Measurements from ENCODE around the gene SCGB3A2.

SCGB3A2 gene

DNA sequence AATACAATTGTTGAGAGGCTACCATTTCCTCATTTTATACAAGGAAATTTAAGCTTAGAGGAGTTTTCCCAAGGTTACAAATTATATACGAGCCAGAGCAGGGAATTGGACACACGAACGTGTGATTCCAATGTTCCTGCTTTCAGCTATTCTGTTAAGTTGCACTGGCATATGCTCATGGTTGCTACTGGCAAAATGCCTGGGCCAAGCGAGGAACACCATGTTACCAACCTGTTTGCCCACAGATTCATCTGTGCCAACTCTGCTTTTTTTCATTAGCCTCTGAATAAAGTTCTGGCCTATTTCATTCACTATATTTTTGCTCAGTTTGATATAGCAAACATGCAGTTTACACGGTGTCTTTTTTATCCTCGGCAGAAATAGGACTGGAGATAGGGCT, 32.9 kb downstream of the SCGB3A2 start:
- no peak for DNase-seq

DNA sequence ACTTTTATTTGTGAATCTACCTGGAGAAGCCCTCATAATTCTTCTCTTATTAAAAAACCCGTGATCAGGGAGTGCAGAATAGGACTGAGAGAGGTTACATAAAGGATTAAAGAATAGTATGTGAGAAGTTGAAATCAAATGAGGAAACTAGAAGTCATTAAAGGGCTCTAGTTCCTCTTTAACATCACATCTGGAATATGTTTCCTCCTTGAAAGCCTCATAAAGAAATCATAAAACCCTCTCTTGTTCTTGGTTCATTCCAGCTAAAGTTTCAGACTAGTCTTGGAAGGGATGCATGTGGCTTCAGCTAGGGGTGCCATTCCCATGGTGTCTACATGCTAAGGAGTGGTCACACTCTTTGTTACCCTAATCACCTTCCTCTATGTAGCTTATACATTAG, 33.5 kb downstream of the SCGB3A2 start:
- peak; percentile 30 for DNase-seq

DNA sequence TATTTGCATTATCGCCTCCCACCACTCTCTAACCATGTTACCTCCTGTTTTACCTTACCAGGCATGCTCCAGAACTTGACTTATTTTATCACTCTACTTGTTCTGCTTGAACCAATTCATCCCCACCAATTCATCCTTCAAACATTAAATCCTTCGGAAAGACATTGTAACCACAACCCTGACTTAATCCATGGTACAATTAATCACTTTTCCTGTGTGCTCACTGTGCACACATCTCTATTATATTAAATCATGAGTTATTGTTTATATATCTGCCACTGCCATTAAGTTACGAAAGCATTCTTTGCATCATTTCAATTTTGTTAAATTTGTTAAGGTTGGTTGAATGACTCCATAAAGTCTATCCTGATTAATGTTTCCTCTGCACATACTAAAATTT, 35.3 kb downstream of the SCGB3A2 start:
- no peak for DNase-seq

DNA sequence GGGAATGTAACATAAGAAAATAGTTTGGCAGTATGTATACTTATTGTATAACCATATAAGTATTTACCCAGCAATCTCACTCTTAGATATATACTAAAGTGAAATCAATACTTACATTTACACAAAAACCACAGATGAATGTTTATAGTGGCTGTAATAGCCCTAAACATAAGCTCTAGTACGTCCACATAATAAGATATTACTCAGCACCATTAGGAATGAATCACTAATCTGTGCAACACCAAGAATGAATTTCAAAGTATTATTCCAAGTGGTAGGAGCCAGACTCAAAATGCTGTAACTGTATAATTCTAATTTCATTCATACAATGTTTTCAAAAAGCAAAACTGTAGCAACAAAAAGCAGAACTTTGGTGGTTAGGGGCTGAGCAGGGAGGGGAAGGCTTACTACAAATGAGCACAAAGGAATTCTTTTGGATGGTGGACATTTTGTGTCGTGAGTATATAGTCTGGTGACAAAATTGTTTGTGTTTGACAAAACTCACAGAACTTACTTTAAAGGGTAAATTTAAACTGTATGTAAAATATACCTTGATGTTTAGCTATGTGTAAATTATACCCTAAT, 39.7 kb downstream of the SCGB3A2 start:
- no peak for DNase-seq

DNA sequence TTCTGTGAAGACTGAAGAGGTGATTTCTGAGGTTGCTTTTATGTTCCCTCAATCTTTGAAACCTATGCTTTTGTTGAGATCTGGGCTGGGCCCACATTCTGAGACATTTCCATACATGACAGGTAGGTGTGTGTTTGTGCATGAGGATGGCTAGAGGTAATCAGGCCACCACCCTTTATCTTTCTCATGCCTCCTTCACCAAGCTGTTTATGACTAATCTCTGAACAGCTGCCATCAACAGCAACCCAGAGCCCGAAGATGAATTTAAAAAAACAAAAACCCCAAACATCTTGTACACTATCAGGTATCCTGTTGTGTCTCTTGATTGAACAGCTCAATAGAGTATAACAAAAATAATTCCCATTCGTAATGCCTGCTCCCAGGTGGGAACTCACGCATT, 40.4 kb downstream of the SCGB3A2 start:
- DNase-seq: no peak

DNA sequence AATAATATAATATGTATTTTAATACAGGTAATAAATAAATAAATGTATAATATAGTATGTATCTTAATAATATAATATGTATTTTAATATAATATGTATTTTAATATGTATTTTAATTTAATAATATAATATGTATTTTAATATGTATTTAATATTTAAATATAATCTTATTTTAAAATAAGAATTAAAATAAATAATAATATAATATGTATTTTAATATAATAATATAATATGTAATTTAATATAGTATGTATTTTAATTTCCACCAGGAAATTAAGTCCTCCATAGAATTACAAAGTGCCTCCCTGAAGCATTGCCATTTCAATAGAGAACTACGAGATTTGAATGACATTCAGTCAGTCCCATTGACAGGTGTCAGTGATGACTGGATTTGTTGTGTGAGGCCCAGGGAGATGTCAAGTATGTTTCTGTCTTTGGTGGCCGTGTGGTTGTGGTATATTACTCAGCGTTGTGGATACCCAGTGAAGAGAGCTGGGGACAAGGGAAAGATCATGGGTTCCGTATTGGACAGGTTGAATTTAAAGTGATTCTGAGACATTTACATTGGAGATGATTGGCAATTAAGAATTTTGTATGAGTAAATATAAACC, 42.0 kb downstream of the SCGB3A2 start:
- no peak for DNase-seq

DNA sequence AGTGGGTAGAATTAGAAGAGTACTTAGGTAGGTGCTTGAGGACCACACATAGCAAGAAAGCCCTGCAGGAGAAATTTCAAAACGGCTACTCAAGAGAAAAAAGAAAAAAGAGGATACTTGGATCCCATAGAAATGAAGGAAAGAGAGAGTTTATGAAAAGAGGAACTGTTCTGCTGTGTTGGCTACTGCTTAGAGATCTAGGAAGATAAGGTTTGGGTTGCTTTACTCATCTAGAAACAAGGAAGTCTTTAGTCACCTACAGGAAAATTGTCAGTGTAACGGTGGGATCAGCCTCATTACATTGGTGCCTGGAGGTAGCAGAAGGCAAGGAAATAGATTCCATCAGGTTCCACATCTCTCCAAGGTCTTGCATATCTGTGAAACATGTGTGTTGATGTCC, 42.6 kb downstream of the SCGB3A2 start:
- peak; percentile 35 for DNase-seq

DNA sequence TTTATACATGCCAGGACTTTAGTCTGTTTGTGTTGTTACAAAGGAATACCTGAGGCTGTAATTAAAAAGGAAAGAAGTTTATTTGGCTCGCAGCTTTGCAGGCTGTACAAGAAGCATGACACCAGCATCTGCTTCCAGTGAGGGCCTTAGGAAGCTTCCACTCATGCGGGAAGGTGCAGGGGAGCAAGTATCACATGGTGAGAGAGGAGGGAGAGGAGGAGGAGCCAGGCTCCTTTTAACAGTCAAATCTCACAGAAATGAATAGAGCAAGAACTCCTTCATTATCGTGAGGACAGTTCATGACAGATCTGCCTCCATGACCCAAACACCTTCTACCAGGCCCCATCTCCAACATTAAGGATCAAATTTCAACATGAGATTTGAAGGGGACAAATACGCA, 46.5 kb downstream of the SCGB3A2 start:
- no peak for DNase-seq

DNA sequence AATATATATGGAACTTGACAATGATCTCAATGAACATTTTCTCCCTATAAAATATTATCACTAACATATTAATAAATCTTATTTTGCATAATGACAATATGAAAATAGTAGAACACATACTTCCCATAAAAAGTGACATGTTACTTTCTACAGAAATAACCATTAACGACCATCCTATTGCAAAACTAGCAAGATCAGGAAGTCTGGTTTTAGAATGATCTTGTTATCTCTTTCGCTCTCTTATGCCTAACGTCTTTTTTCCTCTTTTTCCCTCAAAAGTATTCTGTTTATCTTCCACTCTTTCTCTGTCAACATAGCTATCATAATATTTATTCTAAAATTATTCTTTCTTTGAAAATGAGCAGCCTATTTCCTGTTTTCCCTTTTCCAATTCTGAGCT, 49.4 kb downstream of the SCGB3A2 start:
- peak; percentile 52 for DNase-seq

DNA sequence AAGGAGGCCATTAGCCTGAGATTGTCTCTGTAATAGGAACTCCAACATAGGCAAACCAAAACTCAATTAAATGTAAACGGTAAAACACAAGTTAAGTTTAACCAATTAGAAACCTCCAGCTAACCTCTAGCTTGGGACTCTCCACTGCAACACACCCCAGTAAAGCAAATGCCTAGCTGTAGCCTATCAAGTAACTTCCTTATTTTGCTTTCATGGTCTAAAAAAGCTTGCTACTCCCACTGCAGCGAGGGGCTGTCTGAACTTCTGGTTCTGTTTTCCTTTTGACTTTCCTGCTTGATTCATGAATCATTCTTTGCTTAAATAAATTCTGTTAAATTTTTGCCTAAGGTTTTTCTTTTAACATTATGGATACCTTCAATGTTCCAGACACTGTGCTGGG, 52.3 kb downstream of the SCGB3A2 start:
- DNase-seq: peak; percentile 38
